Smooth muscle cell (in vitro differentiated cells): ENCODE data around the gene C11orf97. TPM values are rescaled to one million over a fixed set of nuclear protein-coding genes. Genes with fewer than 3 reads are reported as not detected.

Experiments used
- DNase-seq: peaks from one replicate; lab custom pipeline; 2025; ENCODE audit not compliant: unreplicated experiment; lab: John Stamatoyannopoulos, UW
- H2AFZ ChIP-seq: fragments of 200-600 bp; sonication (generic); 2 replicates; pipeline ENCODE4 v1.6.0; 2016; ENCODE audit warnings: antibody characterized with exemption, low read depth, mild to moderate bottlenecking
- H3F3A ChIP-seq: fragments of 200-600 bp; sonication (generic); 2 replicates; pipeline ENCODE4 v1.6.0; 2017; ENCODE audit warnings: antibody characterized with exemption, low read depth
- H3K27ac ChIP-seq: fragments of 200-600 bp; sonication (generic); 2 replicates; pipeline ENCODE4 v1.5.1; 2016; ENCODE audit warnings: low read depth, mild to moderate bottlenecking
- H3K27me3 ChIP-seq: fragments of 200-600 bp; sonication (generic); 2 replicates; pipeline ENCODE4 v1.6.1; 2016; ENCODE audit warnings: low read depth, mild to moderate bottlenecking
- H3K36me3 ChIP-seq: fragments of 200-600 bp; sonication (generic); 2 replicates; pipeline ENCODE4 v1.5.1; 2016; ENCODE audit warnings: low read depth
- H3K4me1 ChIP-seq: fragments of 200-600 bp; sonication (generic); 2 replicates; pipeline ENCODE4 v1.5.1; 2016; ENCODE audit warnings: low read depth
- H3K4me2 ChIP-seq: fragments of 200-600 bp; sonication (generic); 2 replicates; pipeline ENCODE4 v1.6.0; 2016; ENCODE audit warnings: mild to moderate bottlenecking
- H3K4me3 ChIP-seq: fragments of 200-600 bp; sonication (generic); 2 replicates; pipeline ENCODE4 v1.5.1; 2016; ENCODE audit warnings: mild to moderate bottlenecking
- H3K79me2 ChIP-seq: fragments of 200-600 bp; sonication (generic); 2 replicates; pipeline ENCODE4 v1.6.0; 2016; ENCODE audit warnings: low read depth, mild to moderate bottlenecking
- H3K9ac ChIP-seq: fragments of 200-600 bp; sonication (generic); 2 replicates; pipeline ENCODE4 v1.6.0; 2016; ENCODE audit warnings: low read depth
- H3K9me3 ChIP-seq: fragments of 200-600 bp; sonication (generic); replicated peaks from 2 replicates; pipeline ENCODE4 v1.5.1; 2016; ENCODE audit warnings: low read depth
- H4K20me1 ChIP-seq: fragments of 200-600 bp; sonication (generic); 2 replicates; pipeline ENCODE4 v1.6.0; 2016; ENCODE audit warnings: low read depth
- CTCF ChIP-seq: fragments of 200-600 bp; sonication (generic); IDR thresholded peaks from 2 replicates; pipeline ENCODE4 v1.5.1; 2017; ENCODE audit warnings: borderline replicate concordance, mild to moderate bottlenecking, antibody characterized with exemption; ENCODE audit not compliant: insufficient read depth, poor library complexity, severe bottlenecking
- whole genome bisulfite sequencing: methylation state at CpG from one replicate; pipeline ENCODE4 v1.1.7; 2016; ENCODE audit warnings: low lambda C conversion rate; 5-methylcytosine and 5-hydroxymethylcytosine counted together
- polyA plus RNA-seq: library from polyadenylated mRNA; unstranded; fragments of >200 nt; fragmentation: Nextera tagmentation; extraction: Ambion mirVana; gene quantifications from 2 replicates; pipeline ENCODE4 v1.2.1, GENCODE V29; 2016
- total RNA-seq: library from RNA; depleted of rRNA; stranded (reverse); fragments of >200 nt; gene quantifications from 2 replicates; pipeline ENCODE4 v1.2.3, GENCODE V29; 2014

C11orf97 gene
- total and polyA plus RNA-seq, 2 experiments from 2014 or later = not detected

- Histone ChIP-seq H3K4me2 (no peak overlapping the region), H3F3A (no peaks in the 10 kb centered on the region), H3K9ac (no peak overlapping the region), H3K79me2 (no peaks in the 10 kb centered on the region), H3K27ac (no peak overlapping the region), H2AFZ (no peak overlapping the region), H3K27me3 (no peaks in the 10 kb centered on the region), H3K4me1 (no peaks in the 10 kb centered on the region), H3K36me3 (no peaks in the 10 kb centered on the region), H3K9me3 (no peaks in the 10 kb centered on the region), H3K4me3 (no peak overlapping the region), H4K20me1 (no peaks in the 10 kb centered on the region)
- DNase-seq = no peak
- no peak for TF ChIP-seq CTCF
- WGBS = 92% methylated on average over 3 of the region's 3 CpGs
These were observed 19.9 kb downstream of the C11orf97 start for GRCh38 chr11:94532211-94532610.

- Histone ChIP-seq H3K4me1 (no peaks in the 10 kb centered on the region), H3K9ac (no peak overlapping the region), H4K20me1 (no peaks in the 10 kb centered on the region), H3K36me3 (no peaks in the 10 kb centered on the region), H3K4me3 (no peak overlapping the region), H3K9me3 (no peaks in the 10 kb centered on the region), H3K79me2 (no peaks in the 10 kb centered on the region), H2AFZ (peak overlapping the region; percentile 38), H3K4me2 (no peak overlapping the region), H3K27ac (no peak overlapping the region), H3F3A (no peaks in the 10 kb centered on the region), H3K27me3 (no peaks in the 10 kb centered on the region)
- WGBS = 94% methylated on average over 1 of the region's 1 CpG
- TF ChIP-seq CTCF = no peak
- DNase-seq = no peak
These were observed 20.9 kb downstream of the C11orf97 start for GRCh38 chr11:94533206-94533605.

- Histone ChIP-seq H3K79me2 (no peaks in the 10 kb centered on the region), H3K4me2 (peak overlapping the region; percentile 53), H3F3A (no peaks in the 10 kb centered on the region), H3K4me3 (no peak overlapping the region), H4K20me1 (no peaks in the 10 kb centered on the region), H3K4me1 (no peaks in the 10 kb centered on the region), H3K9ac (no peak overlapping the region), H2AFZ (peak overlapping the region; percentile 56), H3K9me3 (no peaks in the 10 kb centered on the region), H3K36me3 (no peaks in the 10 kb centered on the region), H3K27me3 (no peaks in the 10 kb centered on the region), H3K27ac (peak overlapping the region; percentile 21)
- WGBS = 69% methylated on average over 6 of the region's 6 CpGs
- TF ChIP-seq CTCF = no peak
- no peak for DNase-seq
These were observed 21.7 kb downstream of the C11orf97 start for GRCh38 chr11:94533696-94534630.

- H3K4me2 ChIP-seq = no peak overlapping the region
- no peak overlapping the region for H3K27ac ChIP-seq
- no peaks in the 10 kb centered on the region for H3K27me3 ChIP-seq
- no peaks in the 10 kb centered on the region for H3F3A ChIP-seq
- H4K20me1 ChIP-seq = no peaks in the 10 kb centered on the region
- H3K9me3 ChIP-seq = no peaks in the 10 kb centered on the region
- H2AFZ ChIP-seq = no peak overlapping the region
- H3K79me2 ChIP-seq = no peaks in the 10 kb centered on the region
- DNase-seq = no peak
- H3K4me3 ChIP-seq = no peak overlapping the region
- H3K4me1 ChIP-seq = no peaks in the 10 kb centered on the region
- TF ChIP-seq CTCF = no peak
- no peak overlapping the region for H3K9ac ChIP-seq
- no peaks in the 10 kb centered on the region for H3K36me3 ChIP-seq
These were observed 24.1 kb downstream of the C11orf97 start for GRCh38 chr11:94536386-94536785.
